HG03095 (cell line): Measurements from ENCODE around the gene ATP13A1.

Experiments used
- ATAC-seq: cut with Tn5 transposase; IDR thresholded peaks from one replicate; pipeline ENCODE4 v1.9.1; 2021; ENCODE audit warnings: moderate library complexity; ENCODE audit not compliant: unreplicated experiment

ATP13A1 gene

DNA sequence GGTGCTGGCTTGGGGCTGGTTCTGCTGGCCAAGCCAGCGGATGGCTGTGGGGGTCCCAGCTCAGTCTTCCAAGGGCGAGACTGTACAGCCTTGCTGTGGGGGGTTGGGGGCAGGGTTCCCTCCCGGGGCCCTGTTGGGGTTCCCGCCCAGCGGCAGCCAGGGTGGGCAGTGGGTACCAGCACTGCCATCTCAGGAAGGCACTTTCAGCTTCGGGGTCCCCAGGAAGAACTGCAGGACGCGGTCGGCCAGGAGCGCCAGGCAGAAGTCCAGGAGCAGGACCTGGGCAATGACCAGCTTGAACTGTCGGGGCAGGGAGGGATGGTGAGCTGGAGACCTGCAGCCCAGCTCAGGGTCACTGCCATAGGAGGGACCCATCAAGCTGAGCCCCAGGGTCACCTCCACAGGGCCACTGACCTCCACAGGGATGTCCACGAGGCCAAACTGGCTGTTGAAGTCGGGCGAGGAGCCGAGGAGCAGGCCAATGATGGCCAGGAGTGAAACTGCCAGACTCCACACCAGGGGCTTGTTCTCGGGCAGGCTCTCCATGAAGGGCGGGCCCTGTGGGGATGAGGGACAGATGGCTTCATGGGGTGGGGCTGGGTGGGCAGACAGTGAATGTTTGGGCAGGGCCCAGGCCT is 18.1 kb downstream of the ATP13A1 start:
- ATAC-seq: no peak

DNA sequence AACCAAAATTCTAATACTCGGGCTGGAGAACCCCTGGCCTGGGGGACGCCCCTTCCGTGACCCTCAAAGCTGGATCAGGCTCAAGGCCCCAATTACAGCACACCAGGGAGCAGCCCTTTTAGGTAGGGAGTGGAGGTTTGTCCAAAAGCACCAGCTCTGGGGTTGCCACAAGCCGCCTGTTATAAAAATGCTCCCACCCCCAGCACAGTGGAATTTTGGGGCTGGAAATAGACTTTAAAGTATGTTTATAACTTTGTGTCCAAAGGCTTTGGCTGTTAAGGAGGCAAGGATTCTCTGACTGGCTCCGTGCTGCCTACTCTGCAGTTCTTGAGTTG is 19.5 kb downstream of the ATP13A1 start:
- ATAC-seq: no peak

DNA sequence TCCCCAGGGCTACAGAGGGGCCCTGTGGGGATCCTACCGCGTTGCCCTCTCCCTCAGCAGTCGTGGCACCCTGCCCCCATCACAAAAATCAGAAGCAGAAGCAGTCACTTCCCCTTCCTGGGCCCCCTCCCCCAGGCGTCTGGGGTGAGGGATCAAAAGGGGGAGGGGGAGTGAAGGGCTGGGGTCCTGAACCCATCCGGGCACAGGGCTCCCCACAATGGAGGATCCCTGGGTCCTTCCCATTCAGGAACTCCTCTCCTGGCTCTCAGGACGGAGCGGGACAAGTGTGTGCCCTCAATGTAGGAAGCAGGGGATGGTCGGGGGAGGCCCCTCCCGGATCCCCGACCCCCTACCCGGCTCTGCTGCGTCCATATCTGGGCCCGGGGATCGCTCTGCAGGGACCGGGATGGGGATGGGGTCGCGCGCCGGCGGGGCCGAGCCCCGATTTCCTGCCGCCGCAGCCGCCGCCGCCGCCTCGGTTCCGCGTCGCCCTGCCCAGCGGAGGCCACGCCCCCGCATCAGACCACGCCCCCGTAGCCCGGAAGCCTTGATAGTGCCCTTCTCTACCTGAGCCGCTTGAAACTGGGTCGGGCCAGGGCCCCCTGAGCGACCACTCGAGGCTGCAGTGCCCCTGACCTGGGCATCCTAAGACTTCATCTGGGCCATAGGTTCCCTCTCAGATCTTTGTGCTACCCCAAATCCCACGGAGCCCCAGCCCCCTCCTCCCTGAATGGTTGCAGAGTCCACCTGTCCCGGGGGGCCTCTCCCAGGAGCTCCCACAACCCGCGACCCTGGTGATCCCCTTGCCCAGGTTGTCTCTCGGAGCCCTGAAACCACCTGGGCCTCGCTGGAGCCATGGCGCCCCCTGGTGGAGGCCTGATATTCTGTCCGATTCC is 20.1 kb downstream of the ATP13A1 start, which contains the start of gene GMIP:
GMIP (minus strand) TSS at position 500 of the 896 bp plus-strand sequence; CDS start at position 372, 128 bp downstream.
- peak; percentile 70 for ATAC-seq

DNA sequence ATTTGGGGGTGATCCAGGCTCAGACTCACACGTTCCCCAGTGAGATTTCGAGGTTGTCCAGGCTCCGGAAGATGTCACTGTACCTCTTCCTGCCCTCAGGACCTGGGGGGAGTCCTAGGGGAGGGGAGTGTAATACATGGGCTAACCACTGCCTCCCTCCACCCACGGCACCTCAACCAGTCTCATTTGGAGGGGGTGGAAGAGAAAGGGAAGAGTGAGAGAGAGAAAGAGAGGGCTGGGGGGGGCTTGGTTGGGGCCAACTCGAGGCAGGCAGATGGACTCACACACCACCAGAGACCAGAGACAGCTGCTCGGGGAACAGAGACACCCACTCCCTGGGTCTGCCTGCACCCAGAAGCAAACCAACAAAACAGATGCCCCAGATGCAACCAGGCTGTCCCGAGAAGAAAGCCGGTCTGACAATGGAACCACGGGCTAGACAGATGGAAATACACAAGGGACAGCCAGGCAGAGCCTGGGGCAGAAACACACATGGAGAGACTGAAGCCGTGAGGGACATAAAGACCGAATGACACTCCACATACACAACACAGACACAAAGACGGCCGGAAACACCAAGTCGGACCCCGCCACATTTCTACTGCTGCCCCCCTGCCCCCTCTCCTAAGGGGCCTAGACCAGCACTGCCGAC is 20.8 kb downstream of the ATP13A1 start:
- ATAC-seq: no peak

DNA sequence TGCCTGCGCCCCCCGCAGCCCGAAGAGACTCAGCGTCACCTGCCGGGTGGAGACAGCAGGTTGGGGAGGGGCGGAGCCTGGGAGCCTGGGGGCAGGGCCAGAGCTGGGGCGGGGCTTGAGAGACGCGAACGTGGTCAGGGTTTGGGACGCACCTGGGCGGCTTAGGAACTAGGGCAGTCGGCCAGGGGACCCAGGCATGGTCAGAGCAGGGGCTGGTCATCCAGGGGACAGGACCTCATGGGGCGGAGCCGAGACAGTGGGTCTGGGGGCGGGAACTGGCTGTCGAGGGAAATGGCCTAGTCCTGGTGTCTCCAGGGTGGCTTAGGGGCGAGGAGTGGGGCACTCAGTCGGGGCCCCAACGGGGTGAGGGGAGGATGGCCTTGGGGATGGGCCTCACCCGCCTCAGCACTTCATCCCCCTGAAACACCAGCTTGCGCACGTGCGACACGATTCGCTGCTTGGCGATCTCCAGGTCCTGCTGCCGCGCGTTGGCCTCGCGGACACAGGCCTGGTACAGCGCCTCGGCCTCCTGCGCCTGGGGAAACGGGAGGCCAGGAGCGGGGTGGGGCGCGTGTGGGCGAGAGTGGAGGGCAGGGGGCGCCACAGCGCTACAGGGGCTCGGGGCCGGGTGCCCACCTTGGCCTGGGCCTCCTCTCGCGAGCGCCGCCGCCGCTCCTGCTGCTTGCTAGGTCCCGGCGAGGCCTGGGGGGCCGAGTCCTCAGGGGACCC is 25.8 kb downstream of the ATP13A1 start:
- ATAC-seq: no peak

DNA sequence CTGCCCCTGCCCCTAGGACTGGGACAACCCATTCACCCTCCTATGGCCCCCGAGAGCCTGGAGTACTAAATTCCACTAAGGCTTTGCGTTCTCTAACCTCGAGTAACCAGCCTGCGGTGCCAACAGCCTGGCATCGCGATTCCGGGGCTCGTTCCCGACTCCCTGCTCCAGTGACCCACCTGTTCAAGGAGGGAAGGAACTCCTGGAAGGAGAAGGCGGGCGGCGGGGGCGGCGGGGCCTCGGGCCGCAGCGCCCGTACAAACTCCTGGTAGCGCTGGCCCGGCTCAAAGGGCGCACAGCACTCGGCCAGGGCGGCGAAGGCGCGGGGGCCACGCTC is 26.3 kb downstream of the ATP13A1 start:
- no peak for ATAC-seq

DNA sequence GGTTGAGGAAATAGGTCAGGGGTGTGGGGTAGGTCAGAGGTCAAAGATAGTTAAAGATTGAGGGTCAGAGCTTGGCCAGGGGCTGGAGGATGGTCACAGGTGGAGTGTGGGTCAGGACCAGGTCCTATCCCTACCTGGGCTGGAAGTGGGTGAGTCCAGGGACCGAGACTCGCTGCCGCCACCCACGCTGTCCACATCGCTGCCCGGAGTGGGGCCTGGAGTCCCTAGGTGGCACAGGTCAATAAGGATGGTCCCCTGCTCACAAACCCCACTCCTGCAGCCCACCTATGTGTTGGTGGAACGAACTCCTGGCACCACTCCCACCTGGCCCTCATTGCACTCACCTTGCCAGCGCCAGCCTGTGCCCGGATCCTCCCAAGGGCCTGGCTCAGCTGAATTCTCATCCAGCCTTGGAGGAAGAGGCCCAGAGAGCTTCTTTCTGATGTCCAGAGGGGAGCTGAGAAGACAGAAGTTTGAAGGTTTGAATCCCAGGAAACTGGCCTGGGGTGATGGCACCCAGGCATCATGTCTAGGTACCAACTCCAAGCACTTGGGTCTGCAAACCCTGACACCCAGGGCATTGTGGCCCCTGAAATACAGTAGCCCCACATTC is 26.8 kb downstream of the ATP13A1 start:
- ATAC-seq: no peak

DNA sequence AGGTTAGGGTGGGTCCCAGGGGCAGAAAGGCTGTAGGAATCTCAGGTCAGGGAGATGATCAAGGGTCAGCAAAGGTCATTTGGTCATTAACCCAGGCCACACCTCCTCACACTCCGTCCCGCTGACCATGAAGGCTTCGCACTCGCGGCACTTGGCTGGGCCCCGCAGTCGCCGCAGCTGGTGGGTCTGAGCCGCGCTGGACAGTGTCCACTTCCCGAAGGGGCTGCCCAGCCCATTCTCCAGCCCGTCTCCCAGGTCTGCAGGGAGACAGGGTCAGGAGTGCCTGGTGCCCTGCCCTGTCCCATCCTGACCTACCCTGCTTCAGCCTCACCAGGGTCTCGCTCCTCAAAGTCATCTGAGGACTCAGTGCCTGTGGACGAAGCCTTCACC is 28.2 kb downstream of the ATP13A1 start:
- ATAC-seq: no peak

DNA sequence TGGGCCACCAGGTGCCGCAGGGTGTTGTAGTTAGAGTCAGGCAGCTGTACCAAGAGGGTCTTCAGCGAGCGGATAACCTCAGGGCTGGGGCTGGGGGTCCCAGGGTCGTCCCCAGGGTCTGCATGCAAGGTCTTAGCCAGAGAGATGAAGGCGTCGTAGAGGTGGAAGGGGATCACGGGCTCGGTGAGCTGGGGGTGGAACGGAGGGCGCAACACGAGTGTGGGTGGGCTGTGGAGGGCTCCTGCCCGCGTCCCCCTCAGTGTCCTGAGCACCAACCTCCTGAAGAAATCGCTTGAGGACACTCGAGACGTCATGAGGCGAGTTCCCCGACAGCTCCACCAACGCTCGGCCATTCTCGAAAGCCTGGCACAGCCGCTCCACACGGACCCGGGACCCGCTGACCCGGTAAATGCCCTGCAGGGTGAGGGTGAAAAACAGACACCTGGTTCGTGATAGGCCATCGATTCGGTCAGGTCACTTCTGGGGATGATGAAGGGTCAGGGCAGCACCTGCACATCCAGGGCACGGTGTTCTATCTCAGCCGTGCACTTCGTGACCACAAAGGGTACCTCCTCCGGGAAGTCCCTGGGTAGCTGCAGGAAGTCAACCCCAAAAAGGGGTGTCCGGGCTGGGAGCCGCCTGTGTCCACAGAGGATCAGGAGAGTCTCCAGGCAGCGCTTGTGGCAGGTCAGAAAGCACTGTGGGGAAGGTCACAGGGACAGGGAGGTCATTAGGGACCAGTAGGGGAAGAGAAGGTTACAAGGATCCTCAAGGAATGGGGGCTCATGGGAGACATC is 28.8 kb downstream of the ATP13A1 start:
- no peak for ATAC-seq

DNA sequence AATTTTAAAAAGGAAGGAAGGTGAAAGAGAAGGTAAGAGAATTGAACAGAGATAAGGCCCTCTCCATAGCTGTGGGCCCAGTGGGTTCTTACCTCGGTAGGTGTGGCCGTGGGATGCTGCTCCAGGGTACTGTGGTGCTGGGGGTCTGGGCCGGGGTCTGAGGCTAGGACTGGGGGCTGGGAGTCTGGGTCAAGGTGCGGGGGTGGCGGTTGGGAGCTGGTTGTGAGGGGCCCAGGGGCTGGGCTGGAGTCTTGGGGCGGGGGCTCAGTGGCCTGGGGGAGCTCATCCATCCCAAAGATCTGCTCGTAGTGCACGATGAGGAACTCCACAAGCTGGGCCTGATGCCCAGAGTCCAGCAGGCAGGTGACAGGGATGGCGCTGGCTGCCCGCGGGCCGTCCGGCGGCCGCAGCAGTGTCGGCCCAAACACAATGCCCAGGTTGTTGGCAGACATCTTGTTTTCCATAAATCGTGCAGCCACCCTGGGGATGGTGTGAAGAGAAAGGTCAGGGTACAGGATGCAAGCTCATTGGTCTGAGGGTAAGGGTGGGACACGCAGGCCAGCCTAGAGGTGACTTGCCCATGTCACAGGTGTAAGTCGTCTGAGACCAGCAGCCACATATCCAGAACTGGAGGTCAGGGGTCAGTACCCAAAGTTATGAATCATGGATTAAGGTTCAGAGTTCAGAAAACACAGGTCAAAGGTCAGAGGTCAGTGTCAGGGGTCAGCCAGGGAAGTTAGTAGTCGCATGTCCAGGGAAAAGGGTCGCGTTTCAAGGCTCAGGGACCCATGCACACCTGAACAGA is 29.6 kb downstream of the ATP13A1 start:
- ATAC-seq: no peak

DNA sequence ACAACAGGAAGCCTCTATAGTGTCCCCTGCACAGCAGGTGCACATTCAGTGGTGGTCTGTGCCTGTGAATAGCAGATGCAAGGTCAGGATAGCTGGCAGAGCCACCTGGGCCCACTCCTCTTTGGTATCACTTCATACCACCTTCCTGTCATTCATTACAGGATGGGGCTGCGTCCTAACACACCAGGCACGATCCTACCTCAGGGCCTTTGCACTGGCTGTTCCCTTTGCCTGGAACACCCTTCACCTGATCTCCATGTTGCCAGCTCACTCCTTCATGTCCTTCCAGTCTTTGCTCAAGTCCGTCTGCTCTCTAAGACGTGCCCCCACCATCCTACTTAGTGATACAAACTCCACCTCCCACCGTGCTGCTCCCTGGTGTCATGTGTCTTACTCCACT is 30.8 kb downstream of the ATP13A1 start:
- no peak for ATAC-seq

DNA sequence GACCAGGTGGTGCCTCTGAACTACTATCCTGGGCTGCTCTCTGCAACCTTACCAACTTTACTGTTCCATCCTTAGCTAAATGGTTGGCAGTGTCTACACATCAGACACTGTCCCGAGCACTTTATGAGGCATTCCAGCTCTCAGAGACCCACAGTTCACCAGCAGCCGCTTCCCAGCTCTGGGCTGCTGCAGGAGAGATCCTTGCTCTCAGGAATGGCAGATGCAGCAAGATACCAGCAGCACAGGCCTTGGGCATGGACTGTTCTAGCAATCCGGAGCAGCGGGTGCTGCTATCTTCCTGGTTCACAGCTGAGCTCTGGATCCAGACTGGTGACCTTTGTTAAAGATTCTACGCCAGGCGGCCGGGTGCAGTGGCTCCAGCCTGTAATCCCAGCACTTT is 32.1 kb downstream of the ATP13A1 start:
- no peak for ATAC-seq

DNA sequence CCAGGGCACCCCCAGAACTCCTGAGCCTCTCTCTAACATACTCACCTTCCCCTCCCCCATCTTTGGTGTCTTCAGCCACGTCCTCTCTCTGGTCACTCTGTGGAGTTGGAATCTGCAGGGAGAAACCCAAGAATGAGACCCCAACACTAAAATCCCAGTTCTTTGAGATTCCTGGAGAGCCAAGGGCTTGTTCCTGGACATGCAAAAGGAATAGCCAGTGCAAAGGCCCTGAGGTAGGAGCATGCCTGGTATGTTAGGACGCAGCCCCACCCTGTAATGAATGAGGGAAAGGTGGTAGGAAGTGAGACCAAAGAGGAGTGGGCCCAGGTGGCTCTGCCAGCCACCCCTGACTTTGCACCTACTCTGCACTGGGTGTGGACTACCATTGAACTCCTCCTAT is 33.0 kb downstream of the ATP13A1 start:
- ATAC-seq: no peak

DNA sequence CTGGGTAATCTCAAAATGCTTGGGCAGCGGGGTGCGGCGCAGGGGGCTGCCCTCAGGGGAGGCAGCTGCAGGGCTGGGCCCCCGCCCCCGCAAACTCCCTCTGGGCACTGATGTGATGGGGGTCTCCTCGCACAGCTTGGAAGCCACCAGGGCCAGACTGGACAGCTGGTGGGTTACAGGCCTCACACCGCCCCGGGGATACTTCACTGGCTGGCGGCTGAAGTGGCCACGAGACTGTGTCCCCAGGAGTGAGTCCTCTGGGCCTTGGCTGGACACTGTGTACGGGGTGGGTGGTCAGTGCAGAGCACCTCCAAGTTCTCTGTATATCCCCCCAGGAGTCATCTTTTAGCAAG is 33.4 kb downstream of the ATP13A1 start:
- ATAC-seq: no peak

DNA sequence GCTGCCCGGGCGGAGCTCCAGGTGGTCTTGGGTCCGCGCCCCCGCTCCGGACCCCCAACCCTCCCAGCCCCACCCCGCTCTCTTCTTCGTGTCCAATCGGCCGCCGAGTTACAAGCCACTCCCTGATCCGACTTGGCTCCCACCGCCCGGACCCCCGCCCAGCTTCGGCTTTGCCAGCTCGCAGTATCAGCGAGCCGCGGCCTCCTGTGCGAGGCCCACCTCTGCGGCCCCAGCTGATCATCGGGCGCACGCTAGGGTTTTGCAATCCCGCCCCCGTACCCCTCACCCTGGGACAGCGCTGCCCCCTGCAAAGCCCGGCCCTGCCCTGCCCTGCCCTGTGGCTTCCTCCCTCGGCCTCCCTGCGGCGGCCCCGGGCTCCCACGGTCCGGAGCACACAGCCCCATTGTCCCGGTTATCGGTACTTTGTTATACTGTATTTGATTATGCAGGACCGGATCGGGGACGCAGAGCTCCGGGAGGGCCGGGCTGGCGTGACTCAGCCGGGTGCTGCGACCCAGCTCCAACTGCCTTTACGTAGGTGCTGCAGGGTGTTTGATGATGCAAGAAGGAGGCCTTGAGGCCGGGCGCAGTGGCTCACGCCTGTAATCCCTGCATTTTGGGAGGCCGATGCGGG is 34.9 kb downstream of the ATP13A1 start:
- ATAC-seq: no peak

DNA sequence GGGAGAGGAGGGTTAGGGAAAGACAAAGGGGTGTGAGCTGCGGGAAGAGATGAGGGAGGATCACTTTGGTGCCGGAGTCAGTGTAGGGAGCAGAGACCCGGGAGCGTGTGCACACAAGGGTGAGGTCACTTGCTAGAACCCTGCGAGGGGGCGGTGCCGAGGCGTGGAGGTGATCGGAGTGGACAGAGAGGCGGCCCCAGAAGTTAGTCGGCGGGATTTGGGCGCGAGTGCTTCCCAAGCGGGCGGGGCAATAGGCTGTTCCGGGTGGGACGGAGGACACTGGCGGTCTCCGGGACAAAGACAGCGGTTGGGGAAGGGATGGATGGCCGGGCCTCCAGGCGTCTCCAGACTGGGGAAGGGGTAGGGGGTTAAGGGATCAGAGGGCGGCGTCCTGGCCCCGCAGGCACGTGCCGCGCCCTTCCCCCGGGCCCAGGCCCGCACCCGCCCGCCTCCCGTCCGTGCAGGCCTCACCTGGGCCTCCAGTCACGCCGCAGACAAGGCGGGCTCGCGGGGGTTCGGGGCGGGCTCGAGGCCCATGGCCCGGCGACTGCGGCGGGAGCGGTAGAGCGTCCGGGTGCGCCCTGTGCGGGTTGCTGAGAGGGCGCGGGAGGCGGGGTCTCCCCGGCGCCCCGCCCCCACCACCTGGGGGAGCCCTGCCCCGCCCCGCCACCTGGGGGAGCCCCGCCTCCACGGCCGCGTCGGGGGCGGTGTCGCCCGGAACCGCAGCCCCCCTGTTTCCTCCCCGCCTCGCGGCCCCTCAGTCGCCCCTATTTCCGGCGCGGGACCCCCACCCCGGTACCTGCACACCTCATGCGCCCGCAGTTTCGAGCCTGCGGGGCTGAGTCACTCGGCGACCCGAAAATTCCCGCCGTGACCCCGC is 35.6 kb downstream of the ATP13A1 start, which contains the start of gene LPAR2:
LPAR2 (minus strand) TSS at position 600 of the 880 bp plus-strand sequence. CDS start 945 bp downstream, outside the sequence.
- no peak for ATAC-seq

DNA sequence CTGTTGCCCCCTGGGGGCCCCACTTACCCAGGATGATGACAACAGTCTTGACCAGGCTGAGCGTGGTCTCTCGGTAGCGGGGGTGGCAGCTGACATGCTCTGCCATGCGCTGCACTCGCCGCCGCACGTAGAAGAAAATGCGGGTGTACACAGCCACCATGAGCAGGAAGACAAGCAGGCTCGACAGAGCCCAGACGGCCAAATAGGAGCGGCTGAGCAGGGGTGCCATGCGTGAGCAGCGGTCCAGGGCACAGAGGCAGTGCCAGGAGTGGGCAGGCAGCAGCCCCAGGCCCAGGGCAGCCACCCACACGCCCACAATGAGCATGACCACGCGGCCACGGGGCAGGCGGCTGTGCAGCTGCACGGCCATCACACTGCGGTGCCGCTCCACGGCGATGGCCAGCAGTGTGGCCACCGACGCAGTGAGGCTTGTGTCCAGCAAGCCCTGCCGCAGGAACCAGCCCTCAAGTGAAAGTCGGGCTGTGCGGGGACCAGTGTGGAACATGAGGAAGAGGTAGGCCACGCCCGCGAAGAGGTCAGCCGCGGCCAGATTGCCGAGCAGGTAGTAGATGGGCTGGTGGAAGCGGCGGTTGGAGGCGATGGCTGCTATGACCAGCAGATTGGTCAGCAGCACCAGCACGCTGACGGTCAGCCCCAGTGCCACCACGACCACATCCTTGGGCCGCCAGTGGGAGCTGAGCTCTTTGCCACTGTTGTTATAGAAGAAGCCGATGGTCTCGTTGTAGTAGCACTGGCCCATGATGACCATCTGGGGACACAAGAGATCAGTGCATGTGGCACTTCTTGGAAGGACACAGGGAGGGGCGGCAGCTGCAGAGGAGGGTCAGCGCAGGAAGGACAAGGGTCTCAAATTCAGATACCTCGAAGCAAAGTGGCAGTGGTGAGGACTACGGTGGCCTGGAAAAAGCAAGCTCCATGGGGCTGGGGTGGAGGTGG is 36.7 kb downstream of the ATP13A1 start:
- no peak for ATAC-seq
